GM18909 (cell line): Measurements from ENCODE around the gene PPP4R3A.
"Not testable (repeated sequence)": the region's sequence is repeated elsewhere in the genome, so short reads cannot be mapped to it uniquely, and the experiment has no call there.

Source experiments
- ATAC-seq: cut with Tn5 transposase; IDR thresholded peaks from one replicate; pipeline ENCODE4 v1.9.1; 2021; ENCODE audit warnings: mild to moderate bottlenecking; ENCODE audit not compliant: unreplicated experiment, poor library complexity

The PPP4R3A gene

GRCh38 chr14:91453744-91454143 lies 56.4 kb downstream of the PPP4R3A start:
- ATAC-seq, result no peak

DNA sequence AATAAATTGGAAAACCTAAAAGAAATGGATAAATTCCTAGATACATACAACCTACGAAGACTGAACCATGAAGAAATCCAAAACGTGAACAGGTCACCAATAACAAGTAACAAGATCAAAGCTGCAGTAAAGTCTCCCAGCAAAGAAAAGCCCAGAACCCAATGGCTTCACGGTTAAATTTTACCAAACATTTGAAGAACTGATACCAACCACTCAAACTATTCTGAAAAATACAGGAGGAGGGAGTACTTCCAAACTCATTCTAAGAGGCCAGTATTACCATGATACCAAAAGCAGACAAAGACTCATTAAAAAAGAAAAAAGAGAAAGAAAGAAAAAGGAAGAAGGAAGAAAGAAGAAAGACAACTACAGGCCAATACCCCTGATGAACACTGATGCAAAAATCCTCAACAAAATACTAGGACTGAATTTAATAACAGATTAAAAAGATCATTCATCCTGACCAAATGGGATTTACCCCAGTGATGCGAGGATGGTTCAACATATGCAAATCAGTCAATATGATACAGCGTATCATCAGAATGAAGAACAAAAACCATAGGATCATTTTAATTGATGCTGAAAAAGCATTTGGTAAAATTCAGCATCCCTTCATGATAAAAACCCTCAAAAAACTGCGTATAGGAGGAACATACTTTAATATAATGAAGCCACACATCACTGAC lies 65.6 kb downstream of the PPP4R3A start:
- no peak for ATAC-seq

- ATAC-seq, result no peak
These were observed 70.8 kb downstream of the PPP4R3A start for GRCh38 chr14:91439345-91439744.

GRCh38 chr14:91438845-91439244 lies 71.3 kb downstream of the PPP4R3A start:
- no peak for ATAC-seq

GRCh38 chr14:91436266-91436665 lies 73.8 kb downstream of the PPP4R3A start:
- not testable (repeated sequence) for ATAC-seq

GRCh38 chr14:91429385-91429784 lies 80.7 kb downstream of the PPP4R3A start:
- no peak for ATAC-seq

- ATAC-seq, result not testable (repeated sequence)
These were observed 81.2 kb downstream of the PPP4R3A start for GRCh38 chr14:91428931-91429330.

GRCh38 chr14:91425531-91425944 lies 84.6 kb downstream of the PPP4R3A start:
- ATAC-seq, result not testable (repeated sequence)

DNA sequence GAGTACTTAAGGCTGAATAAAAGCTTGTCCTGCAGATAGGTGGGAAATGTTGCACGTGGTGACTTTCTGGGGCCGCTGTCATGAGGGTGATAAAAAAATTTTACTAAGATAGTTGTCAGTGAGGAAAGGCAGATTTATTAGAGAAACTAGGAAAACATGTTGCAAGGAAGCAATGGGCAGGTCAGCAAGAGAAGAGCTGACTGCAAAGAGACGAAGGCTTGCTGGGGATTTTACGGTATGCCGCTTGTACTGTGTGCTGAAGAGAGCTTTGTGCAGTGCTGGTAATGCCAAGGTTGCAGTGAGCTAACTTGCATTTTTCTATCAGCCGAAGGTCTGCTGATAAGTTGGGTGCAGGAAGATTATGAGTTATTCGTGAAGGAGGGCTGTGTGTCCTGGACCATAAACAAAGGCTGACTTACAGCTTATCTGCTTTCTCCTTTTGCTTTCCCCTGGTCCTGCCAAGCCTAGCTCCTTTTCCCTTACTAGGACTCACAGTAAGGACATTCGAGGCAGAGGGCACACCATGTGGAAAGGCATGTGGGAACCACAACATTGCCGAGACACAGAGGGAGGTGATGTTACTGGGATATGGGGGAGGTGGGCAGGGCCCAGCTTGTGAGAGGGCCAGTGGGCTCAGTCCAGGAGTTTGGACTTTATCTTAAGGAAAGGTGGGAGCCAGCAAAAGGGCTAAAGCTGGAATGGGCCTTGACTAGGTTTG lies 85.1 kb downstream of the PPP4R3A start:
- no peak for ATAC-seq

- no peak for ATAC-seq
These were observed 89.4 kb downstream of the PPP4R3A start for GRCh38 chr14:91420686-91421085.

DNA sequence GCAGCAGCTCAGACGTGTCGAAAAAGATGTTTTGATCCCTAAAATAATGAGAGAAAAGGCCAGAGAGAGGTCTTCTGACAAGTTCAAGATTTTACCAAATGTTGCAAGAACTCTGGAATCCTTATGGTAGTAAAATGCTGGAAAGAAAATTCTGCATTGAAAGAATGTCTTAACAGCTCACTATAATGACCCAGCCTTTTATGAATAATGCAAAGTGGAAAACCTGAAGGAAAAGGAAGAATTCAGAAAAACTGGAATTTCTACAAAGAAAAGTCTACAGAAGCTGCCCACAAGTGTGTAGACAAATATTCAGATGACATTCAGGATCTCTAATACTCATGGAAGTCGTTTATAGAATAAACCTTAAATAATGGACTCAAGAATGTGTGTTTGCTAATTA lies 90.7 kb downstream of the PPP4R3A start:
- ATAC-seq, result no peak

DNA sequence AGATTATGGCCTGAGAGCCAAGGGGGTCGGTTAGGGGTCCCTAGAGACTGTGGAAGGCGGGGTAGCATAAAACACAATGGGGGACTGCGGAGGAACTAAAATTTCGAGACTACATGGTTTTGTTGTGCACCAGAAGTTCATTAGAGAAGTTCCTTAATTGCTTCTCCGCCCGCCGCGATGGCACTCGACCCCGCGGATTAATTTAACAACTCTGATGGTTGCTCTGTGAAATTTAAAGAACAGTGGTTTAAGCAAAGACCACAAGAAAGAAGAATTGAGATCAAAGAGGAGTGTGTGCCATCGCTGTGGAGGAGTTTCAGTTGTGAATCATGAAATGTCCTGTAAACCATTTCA lies 91.1 kb downstream of the PPP4R3A start:
- no peak for ATAC-seq

DNA sequence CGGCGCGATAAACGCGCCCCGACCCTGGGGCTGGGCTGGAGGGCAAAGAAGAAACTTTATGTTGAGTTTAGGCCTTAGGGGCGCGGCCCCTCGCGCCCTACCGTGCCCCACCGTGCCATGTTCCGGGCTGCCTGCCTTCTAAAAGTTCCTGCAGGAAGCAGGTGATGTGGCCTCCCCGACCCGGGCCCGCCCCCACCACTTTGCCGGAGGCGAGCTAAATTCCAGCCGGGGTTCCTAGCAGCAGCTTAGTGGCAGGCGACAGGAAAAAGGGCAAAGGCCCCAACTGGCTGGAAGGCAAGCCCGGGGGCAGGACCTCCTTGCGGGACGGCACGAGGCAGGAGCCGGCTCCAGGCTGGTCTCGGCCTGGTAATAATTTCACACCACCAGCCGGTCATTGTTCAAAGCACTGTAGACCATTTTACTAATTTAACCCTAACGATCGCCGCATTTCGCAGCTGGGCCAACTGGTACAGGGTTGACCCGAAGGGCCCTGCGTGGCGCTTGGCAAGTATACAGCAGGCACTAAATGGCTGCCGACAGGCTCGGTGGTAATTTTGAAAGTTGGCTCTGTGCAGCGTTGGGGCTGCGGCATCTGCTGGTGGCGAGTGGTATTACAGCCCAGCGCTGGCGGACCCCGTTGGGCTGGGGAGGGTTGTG lies 91.6 kb downstream of the PPP4R3A start:
- ATAC-seq, result peak; percentile 28

DNA sequence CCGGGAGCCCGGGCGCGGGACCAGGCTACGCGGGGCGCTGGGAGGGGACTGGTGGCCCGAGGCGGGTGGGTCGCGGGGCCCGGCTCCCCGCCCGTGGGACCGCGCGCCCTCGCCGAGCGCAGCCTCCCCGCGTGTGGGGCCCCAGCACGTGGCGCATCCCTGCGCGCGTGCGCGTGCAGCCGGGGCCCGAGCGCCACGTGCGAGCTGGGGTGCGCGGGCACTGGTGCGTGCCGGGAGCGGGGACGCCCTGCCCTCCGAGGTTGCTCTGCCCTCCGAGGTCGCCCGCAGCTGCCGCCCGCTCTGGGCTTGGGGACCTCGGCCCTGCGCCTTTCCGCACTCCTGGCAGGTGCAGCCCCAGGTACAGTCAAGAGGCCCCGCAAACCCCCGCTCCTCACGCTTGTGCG lies 92.1 kb downstream of the PPP4R3A start:
- ATAC-seq, result peak; percentile 35

DNA sequence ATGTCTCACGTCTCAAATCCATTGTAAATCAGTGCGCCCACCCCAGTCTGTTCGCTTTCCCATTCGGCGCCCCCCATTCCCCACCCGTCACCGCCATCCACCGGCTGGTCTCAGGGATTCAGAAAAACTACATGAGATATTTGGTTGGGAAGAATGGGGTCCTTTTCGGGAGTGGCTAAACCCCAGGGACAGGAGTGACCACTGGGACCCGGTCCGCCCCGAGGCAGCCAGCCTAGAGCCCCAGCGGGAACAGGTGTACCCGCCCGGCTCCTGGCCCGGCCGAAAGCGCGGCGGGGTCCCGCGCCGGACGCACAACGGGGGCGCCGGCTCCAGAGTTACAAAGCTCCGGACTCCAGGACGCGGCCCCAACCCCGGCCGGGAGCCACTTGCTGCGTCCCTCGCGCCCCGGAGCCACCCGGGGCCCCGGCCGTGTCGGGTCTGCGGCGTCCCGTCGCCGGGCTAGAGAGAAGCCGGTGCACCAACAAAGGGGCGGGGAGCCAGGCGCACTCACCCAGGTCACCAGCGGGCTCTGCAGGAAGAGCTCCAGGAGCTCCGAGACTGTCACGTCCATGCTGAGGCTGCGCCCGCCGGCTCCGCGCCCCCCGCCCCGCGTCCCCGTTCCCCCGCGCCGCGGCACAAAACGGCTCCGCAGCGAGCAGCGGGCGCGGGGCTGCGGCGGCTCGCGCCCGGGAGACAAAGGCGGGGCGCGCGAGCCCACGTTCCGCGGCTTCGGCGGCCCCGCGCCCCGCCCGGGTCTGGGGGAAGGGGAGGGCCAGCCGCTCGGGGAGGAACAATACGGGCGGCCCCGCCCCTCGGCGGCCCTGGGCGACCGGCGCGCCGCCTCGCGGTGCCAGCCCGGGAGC lies 92.8 kb downstream of the PPP4R3A start, which contains the start of gene CCDC88C:
CCDC88C (minus strand) TSS at position 701 of the 863 bp plus-strand sequence; CDS start at position 571, 130 bp downstream.
- ATAC-seq, result peak; percentile 63

DNA sequence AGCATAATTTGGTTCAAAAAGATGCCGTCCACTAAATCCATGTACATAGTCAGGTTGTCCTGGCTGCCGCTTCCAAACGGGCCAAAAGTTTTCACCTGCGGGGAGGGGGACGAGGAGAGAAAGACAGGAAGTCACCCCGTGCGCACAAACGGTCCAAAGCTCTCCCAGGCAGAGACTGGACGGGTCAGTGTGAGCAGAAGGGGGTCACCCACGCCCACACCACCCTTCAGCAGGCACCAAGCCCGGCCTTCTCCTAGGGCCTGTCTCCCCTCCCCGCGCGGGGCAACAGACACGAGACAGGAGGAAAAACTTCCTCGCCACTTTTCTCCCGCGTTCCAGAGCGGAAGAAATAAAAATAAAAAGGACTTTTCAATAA lies 93.4 kb downstream of the PPP4R3A start:
- ATAC-seq, result no peak

DNA sequence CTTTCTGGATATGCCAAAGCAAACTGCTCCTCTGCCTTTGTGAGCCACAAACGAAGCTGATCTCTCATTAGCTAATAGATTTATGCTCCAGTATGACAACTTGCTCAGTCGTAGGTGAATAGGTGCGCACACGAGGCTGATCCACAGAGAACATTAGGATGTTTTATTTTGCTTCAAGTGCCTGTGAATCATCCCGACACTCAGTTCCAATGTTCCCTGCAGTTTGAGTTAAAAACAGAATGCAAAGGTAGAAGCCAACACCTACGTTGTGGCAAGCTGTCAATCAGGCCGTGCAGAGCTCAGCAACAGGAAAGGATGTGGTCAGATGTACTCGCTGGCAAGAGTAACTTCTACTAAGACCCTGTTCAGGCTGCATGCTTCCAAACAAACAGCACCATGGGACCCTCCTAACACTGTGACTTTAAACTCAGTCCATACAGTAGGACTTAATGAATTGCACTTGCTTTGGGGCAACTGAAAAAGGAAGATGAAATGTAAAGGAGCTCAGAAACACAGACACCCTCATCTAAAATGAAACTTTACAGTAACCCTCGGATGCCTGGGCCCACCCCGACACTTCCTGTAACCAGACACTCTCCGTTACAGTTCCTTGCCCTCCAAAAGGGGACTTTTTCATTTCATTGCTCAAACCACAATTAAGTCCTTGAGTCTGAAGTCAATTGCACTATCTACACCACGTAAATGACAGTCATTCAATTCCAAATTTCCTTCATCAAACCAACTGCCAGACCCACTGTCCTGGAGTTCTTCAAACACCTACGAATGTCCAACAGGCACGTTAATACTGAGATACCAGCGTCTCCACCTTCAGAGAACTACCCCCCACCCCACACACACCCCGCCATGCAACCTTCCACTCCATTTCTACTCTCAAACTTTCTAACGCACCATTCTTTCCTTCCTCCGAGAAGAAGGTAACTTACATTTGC lies 94.0 kb downstream of the PPP4R3A start:
- ATAC-seq, result peak; percentile 57

DNA sequence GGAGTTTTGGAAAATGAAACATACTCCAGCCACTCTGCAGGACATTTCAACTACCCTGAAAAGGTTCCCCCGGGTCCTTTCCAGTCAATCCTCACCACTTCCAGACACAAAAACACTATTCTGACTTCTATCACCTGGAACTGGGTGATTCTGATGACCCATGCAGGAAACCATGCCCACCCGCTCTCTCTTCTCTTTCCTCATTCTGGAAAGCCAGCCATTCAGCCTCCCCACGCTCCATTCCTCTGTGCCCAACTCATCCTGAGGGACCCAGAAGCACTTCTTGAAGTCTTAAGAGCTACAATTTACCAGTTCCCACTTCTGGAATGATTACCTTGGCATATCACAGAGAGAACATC lies 95.7 kb downstream of the PPP4R3A start:
- no peak for ATAC-seq
